ENCODE measurements around the gene NEU1. TPM values are rescaled to one million over a fixed set of nuclear protein-coding genes. Genes with fewer than 3 reads are reported as not detected.

Gene NEU1
- total RNA-seq, 1 experiment from 2014 or later, result 15.1 TPM

- Histone ChIP-seq H3K4me3 (replicated peaks in 1 of 2; ENCODE audit: low read depth in 1 of 2, low read length in 2 of 2) (no peak overlapping the region), H3K27ac (ENCODE audit: low read depth, low read length) (no peak overlapping the region), H3K79me2 (ENCODE audit: insufficient read depth, low read length) (no peaks in the 10 kb centered on the region), H3K4me1 (ENCODE audit: control insufficient read depth in 1 of 2, insufficient read depth in 2 of 2, low read length in 2 of 2) (peaks cover under 1% of the 10 kb centered on the region in 2 experiments; a peak in 3 of 4 replicates), H3K9ac (ENCODE audit: low read length) (no peak overlapping the region), H3K4me2 (ENCODE audit: low read length) (no peak overlapping the region), H3K36me3 (ENCODE audit: control insufficient read depth in 1 of 2, insufficient read depth in 2 of 2, low read length in 2 of 2) (peaks cover 7 to 18% of the 10 kb centered on the region in 2 experiments), H3K9me2 (ENCODE audit: insufficient read depth) (no peaks in the 10 kb centered on the region), H3K27me3 (ENCODE audit: insufficient read depth, low read length) (no peaks in the 10 kb centered on the region), H4K20me1 (ENCODE audit: insufficient read depth) (no peaks in the 10 kb centered on the region), H2AFZ (ENCODE audit: low read depth, low read length, poor library complexity, severe bottlenecking) (no peak overlapping the region), H3K9me3 (ENCODE audit: control insufficient read depth in 1 of 2, insufficient read depth in 1 of 2, low read depth in 1 of 2, low read length in 2 of 2) (no peaks in the 10 kb centered on the region)
- ChIA-PET CTCF (no interaction called here), POLR2A (interaction anchor here (1.9 kb wide), 1 partner anchor 14 kb away, joined by 4 read pairs; the partner anchor contains the start of gene NEU1), RAD21 (ENCODE audit: low non-redundant PET in 1 of 2, low total read pairs in 2 of 2, uncharacterized antibody in 2 of 2, unreplicated experiment in 2 of 2) (no interaction called here)
- intact Hi-C loops (cut with micrococcal nuclease), result no loop called here
- TF ChIP-seq JUND (IDR thresholded peaks at IDR 0.05), result no peak
- no peak for TF ChIP-seq RAD21 (IDR thresholded peaks at IDR 0.05; ENCODE audit: low read depth)
- no peak for TF ChIP-seq ZBTB33 (IDR thresholded peaks at IDR 0.05; ENCODE audit: extremely low read depth, insufficient replicate concordance, low read length)
- TF ChIP-seq ZNF274 (IDR thresholded peaks at IDR 0.05; ENCODE audit: low read depth, low read length), result no peak
- TF ChIP-seq SIN3A (IDR thresholded peaks at IDR 0.05; ENCODE audit: low read depth), result no peak
- no peak for TF ChIP-seq EZH2 (IDR thresholded peaks at IDR 0.05)
- no peak for TF ChIP-seq ELF1 (IDR thresholded peaks at IDR 0.05; ENCODE audit: borderline replicate concordance, low read depth)
- no peak for TF ChIP-seq ZFX (IDR thresholded peaks at IDR 0.05)
- TF ChIP-seq MAX (IDR thresholded peaks at IDR 0.05), result no peak
- TF ChIP-seq REST (IDR thresholded peaks at IDR 0.05; ENCODE audit: low read depth), result no peak
- TF ChIP-seq ATF3 (IDR thresholded peaks at IDR 0.05), result no peak
- no peak for TF ChIP-seq CEBPB (IDR thresholded peaks at IDR 0.05; ENCODE audit: low read depth)
- no peak for TF ChIP-seq YY1 (IDR thresholded peaks at IDR 0.05; ENCODE audit: extremely low read depth, insufficient replicate concordance, low read depth, low read length)
- TF ChIP-seq POLR2A (IDR thresholded peaks at IDR 0.05; ENCODE audit: borderline replicate concordance, extremely low read depth, insufficient read depth, insufficient read length), result no peak
- no peak for TF ChIP-seq FOSL1 (IDR thresholded peaks at IDR 0.05; ENCODE audit: low read depth)
- DNase-seq (ENCODE audit: low read depth, low spot score), result no peak
- BruUV-seq (replicated peaks), result no TSS peak
- ATAC-seq, result no peak
Measured at GRCh38 chr6:31876357-31876756, 13.7 kb upstream of the NEU1 start.

All from HCT116 (cell line).